Measurements from ENCODE around the gene NIBAN1. TPM values are rescaled to one million over a fixed set of nuclear protein-coding genes. Genes with fewer than 3 reads are reported as not detected.

Gene NIBAN1
- total RNA-seq, 1 donor = 17.7 TPM

DNA sequence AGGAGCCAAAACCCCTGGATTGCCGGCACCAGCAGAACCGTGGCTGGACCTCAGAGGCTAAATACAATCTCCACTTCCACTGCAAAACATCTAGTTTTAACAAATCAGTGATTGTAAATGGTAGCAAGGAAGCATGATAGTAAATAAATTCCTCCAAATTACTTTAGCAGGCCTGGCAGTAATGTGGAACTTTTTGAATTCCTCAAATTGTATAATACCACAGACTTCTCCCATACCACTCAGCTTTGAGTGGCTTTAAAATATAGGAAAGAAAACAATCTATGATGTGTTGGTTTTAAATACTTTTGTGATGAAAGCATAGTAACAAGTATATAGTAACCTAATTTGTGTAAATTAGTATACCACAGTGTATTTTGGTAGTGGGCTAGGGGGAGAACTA lies 34.1 kb downstream of the NIBAN1 start:
- TF ChIP-seq CTCF (IDR thresholded peaks at IDR 0.05; ENCODE audit: insufficient read depth, low read depth, low read length) = no peak
- DNase-seq (ENCODE audit: low read depth) = no peak
- no peak overlapping the region for H3K4me3 ChIP-seq (ENCODE audit: low read depth, low read length)

DNA sequence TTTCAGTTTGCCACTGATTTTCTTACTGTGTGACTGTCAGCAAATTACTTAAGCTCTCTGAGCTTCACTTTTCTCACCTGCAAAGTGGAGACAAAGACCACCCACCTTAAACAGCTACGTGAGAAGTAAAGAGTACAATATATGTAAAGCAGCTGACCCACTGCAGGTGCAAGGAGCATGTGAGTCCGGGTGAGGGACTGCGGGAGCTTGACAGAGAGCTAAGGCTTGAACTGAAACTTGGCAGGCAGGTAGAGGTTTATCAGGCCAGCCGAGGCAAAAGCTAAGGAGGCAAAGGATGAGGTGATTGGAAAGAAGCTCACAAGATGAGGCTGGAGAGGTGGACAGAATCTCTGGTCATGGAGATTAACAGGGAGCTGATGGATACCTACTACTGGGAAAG lies 36.6 kb downstream of the NIBAN1 start:
- DNase-seq (ENCODE audit: low read depth) = no peak
- TF ChIP-seq CTCF (IDR thresholded peaks at IDR 0.05; ENCODE audit: insufficient read depth, low read depth, low read length) = no peak
- H3K4me3 ChIP-seq (ENCODE audit: low read depth, low read length) = no peak overlapping the region

- DNase-seq (ENCODE audit: low read depth) = peak; percentile 17
- H3K4me3 ChIP-seq (ENCODE audit: low read depth, low read length) = no peak overlapping the region
- no peak for TF ChIP-seq CTCF (IDR thresholded peaks at IDR 0.05; ENCODE audit: insufficient read depth, low read depth, low read length)
These were observed 38.1 kb downstream of the NIBAN1 start for GRCh38 chr1:184935920-184936798.

DNA sequence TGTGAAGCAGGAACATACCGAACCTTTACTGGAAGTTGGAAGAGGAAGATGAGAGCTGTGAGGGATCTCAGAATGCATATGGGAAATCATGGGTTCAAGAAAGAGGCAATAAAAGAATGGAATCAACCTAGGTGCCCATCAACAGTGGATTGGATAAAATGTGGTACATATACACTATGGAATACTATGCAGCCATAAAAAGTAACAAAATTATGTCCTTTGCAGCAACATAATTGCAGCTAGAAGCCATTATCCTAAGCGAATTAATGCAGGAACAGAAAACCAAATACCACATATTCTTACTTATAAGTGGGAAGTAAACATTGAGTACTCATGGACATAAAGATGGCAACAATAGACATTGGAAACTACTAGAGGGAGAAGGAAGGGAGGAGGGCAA lies 40.4 kb downstream of the NIBAN1 start:
- no peak overlapping the region for H3K4me3 ChIP-seq (ENCODE audit: low read depth, low read length)
- no peak for TF ChIP-seq CTCF (IDR thresholded peaks at IDR 0.05; ENCODE audit: insufficient read depth, low read depth, low read length)
- no peak for DNase-seq (ENCODE audit: low read depth)

DNA sequence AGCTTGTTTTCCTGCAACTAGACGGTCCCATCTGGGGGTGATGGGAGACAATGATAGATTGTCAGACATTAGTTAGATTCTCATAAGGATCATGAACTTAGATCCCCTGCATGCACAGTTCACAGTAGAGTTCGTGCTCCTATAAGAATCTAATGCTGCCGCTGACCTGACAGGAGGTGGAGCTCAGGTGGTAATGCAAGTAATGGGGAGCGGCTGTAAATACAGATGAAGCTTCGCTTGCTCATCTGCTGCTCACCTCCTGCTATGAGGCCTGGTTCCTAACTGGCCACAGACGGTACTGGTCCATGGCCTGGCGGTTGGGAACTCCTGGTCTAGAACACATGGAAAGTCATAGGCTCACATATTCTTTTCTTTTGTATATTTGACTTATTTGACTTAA lies 42.0 kb downstream of the NIBAN1 start:
- no peak for TF ChIP-seq CTCF (IDR thresholded peaks at IDR 0.05; ENCODE audit: insufficient read depth, low read depth, low read length)
- H3K4me3 ChIP-seq (ENCODE audit: low read depth, low read length) = no peak overlapping the region
- no peak for DNase-seq (ENCODE audit: low read depth)

GRCh38 chr1:184931566-184931965 lies 42.7 kb downstream of the NIBAN1 start:
- TF ChIP-seq CTCF (IDR thresholded peaks at IDR 0.05; ENCODE audit: insufficient read depth, low read depth, low read length) = no peak
- no peak for DNase-seq (ENCODE audit: low read depth)
- no peak overlapping the region for H3K4me3 ChIP-seq (ENCODE audit: low read depth, low read length)

GRCh38 chr1:184930645-184931044 lies 43.7 kb downstream of the NIBAN1 start:
- no peak for TF ChIP-seq CTCF (IDR thresholded peaks at IDR 0.05; ENCODE audit: insufficient read depth, low read depth, low read length)

More at GRCh38 chr1:184930645-184931044, 43.7 kb downstream of the NIBAN1 start:
- peak; percentile 59 for DNase-seq (ENCODE audit: low read depth)
- no peak overlapping the region for H3K4me3 ChIP-seq (ENCODE audit: low read depth, low read length)

Data from fibroblast of villous mesenchyme (primary cell).